K562 (cell line): Measurements from ENCODE around the gene THUMPD1. TPM values are rescaled to one million over a fixed set of nuclear protein-coding genes. Genes with fewer than 3 reads are reported as not detected.

Source experiments
- ADNP ChIP-seq: fragments of 200-800 bp; sonication (Bioruptor generic); IDR thresholded peaks from 2 replicates; pipeline ENCODE4 v1.6.1; 2016; ENCODE audit warnings: missing genetic modification characterization, missing compliant biosample characterization
- ARID3A ChIP-seq: IDR thresholded peaks from 2 replicates; pipeline ENCODE4 v1.6.1; 2012; ENCODE audit warnings: low read depth, low read length, improper control_type of control experiment, borderline replicate concordance
- CREB1 ChIP-seq, 2 experiments: sonication (generic) in 1 of 2; formaldehyde crosslinking in 1 of 2; IDR thresholded peaks; 2 replicates each; pipeline versions ENCODE4 v1.6.1 to v1.8.0; 2012 to 2022; ENCODE audit warnings: inconsistent platforms in 1 of 2, mild to moderate bottlenecking in 1 of 2, missing genetic modification reagents in 1 of 2, moderate library complexity in 1 of 2
- E2F6 ChIP-seq, 2 experiments: IDR thresholded peaks; 2 replicates each; pipeline ENCODE4 v1.6.1; 2011; ENCODE audit warnings: borderline replicate concordance in 1 of 2, control low read depth in 1 of 2, low read depth in 1 of 2, low read length in 1 of 2, mild to moderate bottlenecking in 1 of 2, mixed read lengths in 1 of 2, moderate library complexity in 1 of 2; ENCODE audit not compliant: insufficient read depth in 1 of 2, insufficient read length in 1 of 2, poor library complexity in 1 of 2, severe bottlenecking in 1 of 2; ENCODE audit errors: extremely low read depth in 1 of 2
- GABPA ChIP-seq: fragments of 200-800 bp; sonication (Bioruptor generic); conservative IDR thresholded peaks from 2 replicates; pipeline ENCODE4 v1.6.1; 2016; ENCODE audit warnings: low read depth, missing genetic modification characterization, missing compliant biosample characterization
- HDAC2 ChIP-seq: fragments of 450-650 bp; IDR thresholded peaks from 2 replicates; pipeline ENCODE4 v1.6.1; 2016; ENCODE audit warnings: mild to moderate bottlenecking
- KLF6 ChIP-seq: fragments of 250-450 bp; sonication (Bioruptor Pico); IDR thresholded peaks from 2 replicates; pipeline ENCODE4 v1.4.0; 2020; ENCODE audit warnings: mild to moderate bottlenecking, moderate library complexity, borderline replicate concordance
- MEF2A ChIP-seq: IDR thresholded peaks from 2 replicates; pipeline ENCODE4 v1.6.1; 2011; ENCODE audit warnings: low read depth, mild to moderate bottlenecking, low read length, moderate library complexity; ENCODE audit not compliant: control insufficient read depth
- NFIC ChIP-seq: fragments of 450-650 bp; IDR thresholded peaks from 2 replicates; pipeline ENCODE4 v1.6.1; 2017; ENCODE audit warnings: mild to moderate bottlenecking, inconsistent platforms
- NR4A1 ChIP-seq, 2 experiments: fragments of 250-450 bp in 1 of 2; fragments of 450-650 bp in 1 of 2; sonication (Bioruptor Pico) in 1 of 2; IDR thresholded peaks; 2 replicates each; pipeline versions ENCODE4 v1.4.0 to v1.6.1; 2016 to 2020; ENCODE audit warnings: mild to moderate bottlenecking in 2 of 2, missing compliant biosample characterization in 1 of 2, missing genetic modification characterization in 1 of 2, moderate library complexity in 1 of 2
- PHF8 ChIP-seq: fragments of 200-600 bp; sonication (generic); IDR thresholded peaks from 2 replicates; pipeline ENCODE4 v1.6.1; 2012; ENCODE audit warnings: mixed run types, mild to moderate bottlenecking, inconsistent platforms, low read length, moderate library complexity, borderline replicate concordance
- RBFOX2 ChIP-seq: fragments of 200-400 bp; formaldehyde crosslinking; IDR thresholded peaks from 2 replicates; pipeline ENCODE4 v1.6.1; 2017; ENCODE audit warnings: low read depth, mild to moderate bottlenecking, low read length, moderate library complexity
- SMAD4 ChIP-seq: fragments of 250-450 bp; sonication (Bioruptor Pico); conservative IDR thresholded peaks from 2 replicates; pipeline ENCODE4 v1.8.0; 2021; ENCODE audit warnings: inconsistent platforms, mild to moderate bottlenecking, moderate library complexity
- SNRNP70 ChIP-seq: fragments of 200-400 bp; formaldehyde crosslinking; optimal IDR thresholded peaks from 2 replicates; pipeline ENCODE3; 2017; ENCODE audit warnings: low read depth, low read length
- TCF3 ChIP-seq: sonication (generic); formaldehyde crosslinking; IDR thresholded peaks from 2 replicates; pipeline ENCODE4 v1.4.0; 2020; ENCODE audit warnings: mild to moderate bottlenecking, missing genetic modification reagents
- TCF7 ChIP-seq: sonication (generic); IDR thresholded peaks from 2 replicates; pipeline ENCODE4 v1.6.1; 2016; ENCODE audit warnings: antibody characterized with exemption, borderline replicate concordance
- TEAD4 ChIP-seq, 2 experiments: sonication (generic) in 1 of 2; formaldehyde crosslinking in 1 of 2; IDR thresholded peaks; 2 replicates each; pipeline versions ENCODE4 v1.6.1 to v1.8.0; 2012 to 2022; ENCODE audit warnings: borderline replicate concordance in 1 of 2, inconsistent platforms in 1 of 2, low read length in 1 of 2, mild to moderate bottlenecking in 1 of 2, missing genetic modification reagents in 1 of 2
- TOE1 ChIP-seq, 2 experiments: fragments of 450-650 bp in 1 of 2; sonication (generic) in 1 of 2; formaldehyde crosslinking in 1 of 2; IDR thresholded peaks; 2 replicates each; pipeline versions ENCODE4 v1.7.1 to v1.8.0; 2016 to 2022; ENCODE audit warnings: borderline replicate concordance in 2 of 2, mild to moderate bottlenecking in 2 of 2, antibody characterized with exemption in 1 of 2, inconsistent platforms in 1 of 2, low read depth in 1 of 2, missing genetic modification reagents in 1 of 2, moderate library complexity in 1 of 2
- ZBED1 ChIP-seq: IDR thresholded peaks from 2 replicates; pipeline ENCODE4 v1.6.1; 2014
- ZNF174 ChIP-seq: fragments of 250-450 bp; sonication (Bioruptor Pico); IDR thresholded peaks from 2 replicates; pipeline ENCODE4 v1.4.0; 2020; ENCODE audit warnings: mild to moderate bottlenecking
- ZNF395 ChIP-seq: fragments of 200-800 bp; sonication (Bioruptor generic); IDR thresholded peaks from 2 replicates; pipeline ENCODE4 v1.6.1; 2017; ENCODE audit warnings: missing genetic modification characterization, missing compliant biosample characterization
- polyA plus RNA-seq, 8 experiments: library from polyadenylated mRNA; depleted of rRNA in 4 of 8; stranded (reverse) in 5 of 8; unstranded in 3 of 8; fragments of >200 nt; fragmentation: Nextera tagmentation in 2 of 8; fragmentation: Illumina TruSeq in 1 of 8; extraction: Ambion mirVana in 2 of 8; extraction: Trizol in 1 of 8; gene quantifications; 2 replicates each; pipeline versions ENCODE4 v1.2.1 to v1.2.3, GENCODE V29; 2011 to 2014; ENCODE audit warnings: inconsistent platforms in 1 of 8, missing spikeins in 1 of 8
- total RNA-seq, 7 experiments: library from RNA; depleted of rRNA in 6 of 7; stranded (reverse); fragments of >200 nt in 6 of 7; fragmentation: Illumina TruSeq in 2 of 7; extraction: Trizol in 2 of 7; gene quantifications; 2 replicates each; pipeline versions ENCODE4 v1.2.1 to v1.2.3, GENCODE V29; 2011 to 2021; ENCODE audit warnings: low replicate concordance in 1 of 7

The THUMPD1 gene
- total and polyA plus RNA-seq, 9 of the 15 experiments (the other 6 are each of a cell fraction or from before 2014, with no cell fraction given) = 37.8 to 101 (median 56.8) TPM

- TF ChIP-seq TEAD4 (IDR thresholded peaks at IDR 0.05; ENCODE audit: low read length) = peak; percentile 69
- TF ChIP-seq TEAD4 (CRISPR knock-in tag; IDR thresholded peaks at IDR 0.05; ENCODE audit: borderline replicate concordance) = no peak
- peak; percentile 98 for TF ChIP-seq CREB1 (IDR thresholded peaks at IDR 0.05)
- peak; percentile 99 for TF ChIP-seq CREB1 (CRISPR knock-in tag; IDR thresholded peaks at IDR 0.05)
- 0 out of 2 replicates have a peak, but pooled peaks have one; percentile 7 for TF ChIP-seq KLF6 (CRISPR knock-in tag)
- no peak for TF ChIP-seq ADNP (tag)
- TF ChIP-seq PHF8 = peak; percentile 97
- no peak for TF ChIP-seq ZNF174 (CRISPR knock-in tag)
- TF ChIP-seq RBFOX2 = peak; percentile 94
- TF ChIP-seq HDAC2 = peak; percentile 14; the same call in 1 of the 2 replicates
- TF ChIP-seq GABPA (tag) = 0 out of 2 replicates have a peak, but pooled peaks have one; percentile 13
- peak; percentile 95 for TF ChIP-seq TOE1 (IDR thresholded peaks at IDR 0.05; ENCODE audit: borderline replicate concordance)
- no peak for TF ChIP-seq TOE1 (CRISPR knock-in tag; IDR thresholded peaks at IDR 0.05; ENCODE audit: borderline replicate concordance, low read depth)
- peak; percentile 85; the same call in 1 of the 2 replicates for TF ChIP-seq NR4A1 (CRISPR knock-in tag; IDR thresholded peaks at IDR 0.05)
- no peak for TF ChIP-seq NR4A1 (tag; IDR thresholded peaks at IDR 0.05)
- peak; percentile 69 for TF ChIP-seq NFIC
- TF ChIP-seq ARID3A = peak; percentile 84
- no peak for TF ChIP-seq ZBED1
- TF ChIP-seq ZNF395 (CRISPR knock-in tag) = peak; percentile 88
- TF ChIP-seq MEF2A = 0 out of 2 replicates have a peak, but pooled peaks have one; percentile 35
- TF ChIP-seq TCF3 (CRISPR knock-in tag) = 0 out of 2 replicates have a peak, but pooled peaks have one; percentile 7
- peak; percentile 64 for TF ChIP-seq SMAD4
- peak; percentile 14 to 53 for TF ChIP-seq E2F6 (IDR thresholded peaks at IDR 0.05; ENCODE audit: borderline replicate concordance in 1 of 2, extremely low read depth in 1 of 2, insufficient read depth in 1 of 2, insufficient read length in 1 of 2, low read depth in 1 of 2, low read length in 1 of 2, poor library complexity in 1 of 2, severe bottlenecking in 1 of 2)
- TF ChIP-seq TCF7 = peak; percentile 71; the same call in 1 of the 2 replicates
- TF ChIP-seq SNRNP70 = no peak
Observed at GRCh38 chr16:20741554-20742285, at the start of gene THUMPD1 (continued).
